D721Med (cell line): ENCODE results near the gene RRN3.
"Not testable (repeated sequence)": the region's sequence is repeated elsewhere in the genome, so short reads cannot be mapped to it uniquely, and the experiment has no call there.

ENCODE experiments used
- DNase-seq: peaks from one replicate; pipeline ENCODE4 v3.0.0; 2011; ENCODE audit warnings: low spot score; ENCODE audit not compliant: insufficient read length
- FAIRE-seq: peaks from 2 replicates; lab custom pipeline; 2011; peaks lifted over from hg19 to GRCh38; lab: Jason Lieb, UNC
- TF ChIP-seq, protein P1 (sequence below): IDR thresholded peaks from 2 replicates; pipeline ENCODE4 v1.5.1; 2012; ENCODE audit warnings: mild to moderate bottlenecking, control low read depth; ENCODE audit not compliant: insufficient read depth; ENCODE audit errors: missing control alignments

Gene RRN3

DNA sequence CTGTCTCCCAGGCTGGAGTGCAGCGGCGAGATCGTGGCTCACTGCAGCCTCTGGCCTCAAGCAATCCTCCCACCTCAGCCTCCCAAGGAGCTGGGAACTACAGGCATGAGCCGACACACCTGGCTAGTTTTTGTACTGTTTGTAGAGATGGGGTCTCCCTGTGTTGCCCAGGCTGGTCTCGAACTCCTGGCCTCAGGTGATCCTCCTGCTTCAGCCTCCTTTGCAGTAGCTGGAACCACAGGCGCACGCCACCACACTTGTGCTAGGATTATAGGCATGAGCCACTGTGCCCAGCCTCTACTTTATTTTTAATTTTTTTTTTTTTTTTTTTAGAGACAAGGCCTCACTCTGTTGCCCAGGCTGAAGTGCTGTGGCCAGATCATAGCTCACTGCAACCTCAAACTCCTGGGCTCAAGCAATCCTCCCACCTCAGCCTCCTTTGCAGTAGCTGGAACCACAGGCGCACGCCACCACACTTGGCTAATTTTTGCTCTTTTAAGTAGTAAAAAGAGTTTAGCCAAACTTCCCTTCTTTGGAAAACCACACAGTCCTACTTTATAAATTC lies 42.6 kb downstream of the RRN3 start:
- FAIRE-seq = no peak

GRCh38 chr16:15050440-15050839 lies 43.6 kb downstream of the RRN3 start:
- not testable (repeated sequence) for FAIRE-seq

More for the DNA sequence above, 42.6 kb downstream of the RRN3 start:
- no peak for DNase-seq
- TF ChIP-seq, protein P1, sequence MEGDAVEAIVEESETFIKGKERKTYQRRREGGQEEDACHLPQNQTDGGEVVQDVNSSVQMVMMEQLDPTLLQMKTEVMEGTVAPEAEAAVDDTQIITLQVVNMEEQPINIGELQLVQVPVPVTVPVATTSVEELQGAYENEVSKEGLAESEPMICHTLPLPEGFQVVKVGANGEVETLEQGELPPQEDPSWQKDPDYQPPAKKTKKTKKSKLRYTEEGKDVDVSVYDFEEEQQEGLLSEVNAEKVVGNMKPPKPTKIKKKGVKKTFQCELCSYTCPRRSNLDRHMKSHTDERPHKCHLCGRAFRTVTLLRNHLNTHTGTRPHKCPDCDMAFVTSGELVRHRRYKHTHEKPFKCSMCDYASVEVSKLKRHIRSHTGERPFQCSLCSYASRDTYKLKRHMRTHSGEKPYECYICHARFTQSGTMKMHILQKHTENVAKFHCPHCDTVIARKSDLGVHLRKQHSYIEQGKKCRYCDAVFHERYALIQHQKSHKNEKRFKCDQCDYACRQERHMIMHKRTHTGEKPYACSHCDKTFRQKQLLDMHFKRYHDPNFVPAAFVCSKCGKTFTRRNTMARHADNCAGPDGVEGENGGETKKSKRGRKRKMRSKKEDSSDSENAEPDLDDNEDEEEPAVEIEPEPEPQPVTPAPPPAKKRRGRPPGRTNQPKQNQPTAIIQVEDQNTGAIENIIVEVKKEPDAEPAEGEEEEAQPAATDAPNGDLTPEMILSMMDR = no peak

GRCh38 chr16:15049581-15050180 lies 44.4 kb downstream of the RRN3 start:
- no peak for FAIRE-seq
- TF ChIP-seq, protein P1 = no peak
- no peak for DNase-seq

More at GRCh38 chr16:15050440-15050839, 43.6 kb downstream of the RRN3 start:
- DNase-seq = not testable (repeated sequence)

DNA sequence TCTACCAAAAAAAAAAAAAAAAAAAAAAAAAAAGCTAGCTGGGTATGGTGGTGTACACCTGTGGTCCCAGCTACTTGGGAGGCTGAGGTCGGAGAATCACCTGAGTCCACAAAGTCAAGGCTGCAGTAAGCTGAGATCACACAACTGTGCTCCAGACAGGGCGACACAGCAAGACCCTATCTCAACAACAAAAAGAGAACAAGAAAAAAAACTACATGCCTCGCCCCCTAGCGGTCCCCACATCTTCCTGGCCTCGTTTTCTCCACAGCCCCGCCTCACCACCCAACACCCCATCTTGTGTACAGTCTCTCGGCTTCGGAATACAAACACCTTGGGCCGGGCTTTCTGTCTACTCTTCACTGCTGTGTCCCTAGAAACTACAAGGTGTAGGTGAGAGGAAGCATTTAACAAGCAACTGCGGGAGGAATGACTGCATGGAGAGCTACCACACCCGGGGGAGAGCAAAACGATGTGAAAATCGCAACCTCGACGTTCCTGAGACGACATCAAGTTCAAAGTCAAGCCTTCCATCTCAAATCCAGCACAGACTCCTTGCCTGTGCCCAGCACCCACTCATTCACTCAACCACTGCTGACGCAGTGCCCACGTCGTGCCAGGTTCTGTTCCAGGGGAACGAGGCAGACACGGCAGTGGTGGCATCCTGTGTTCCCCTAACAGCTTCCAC lies 47.2 kb downstream of the RRN3 start:
- DNase-seq (no peak), FAIRE-seq (no peak)
- TF ChIP-seq, protein P1 = no peak

DNA sequence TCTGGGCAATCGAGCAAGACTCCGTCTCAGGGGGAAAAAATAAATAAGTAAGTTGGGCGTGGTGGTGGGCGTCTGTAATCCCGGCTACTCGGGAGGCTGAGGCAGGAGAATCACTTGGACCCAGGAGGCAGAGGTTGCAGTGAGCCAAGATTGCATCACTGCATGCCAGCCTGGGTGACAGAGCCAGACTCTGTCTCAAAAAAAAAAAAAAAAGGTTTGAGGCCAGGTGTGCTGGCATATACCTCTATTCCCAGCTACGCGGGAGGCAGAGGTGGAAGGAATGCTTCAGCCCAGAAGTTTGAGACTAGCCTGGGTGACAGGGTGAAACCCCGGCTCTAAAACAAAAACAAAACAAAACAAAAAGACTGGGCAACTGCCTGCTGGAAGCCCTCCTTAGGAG lies 48.8 kb downstream of the RRN3 start:
- not testable (repeated sequence) for DNase-seq, FAIRE-seq

DNA sequence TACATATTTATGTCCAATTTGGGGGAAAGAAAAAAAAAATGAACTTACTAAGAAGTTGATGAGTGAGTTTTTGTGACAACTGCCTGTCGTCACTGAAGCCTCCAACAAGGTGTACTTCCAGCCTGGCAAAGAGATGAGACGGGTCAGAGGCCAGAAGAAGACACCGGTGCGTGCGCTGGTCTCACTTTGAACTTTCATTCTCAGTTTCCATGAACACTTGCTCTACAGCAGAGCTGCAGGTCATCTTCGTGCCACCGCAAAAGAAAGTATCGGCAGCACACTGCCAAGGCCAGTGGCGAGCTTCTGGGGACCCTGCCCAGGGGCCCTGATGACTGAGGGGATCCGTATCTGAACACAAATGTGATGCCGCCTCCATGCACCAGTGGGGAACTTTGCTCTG lies 49.8 kb downstream of the RRN3 start:
- no peak for FAIRE-seq
- no peak for DNase-seq
- TF ChIP-seq, protein P1 = no peak

GRCh38 chr16:15043344-15043743 lies 50.7 kb downstream of the RRN3 start:
- no peak for DNase-seq
- TF ChIP-seq, protein P1 = no peak
- FAIRE-seq = no peak
